Measurements from ENCODE around the gene PARD6G. TPM values are rescaled to one million over a fixed set of nuclear protein-coding genes. Genes with fewer than 3 reads are reported as not detected.

PARD6G gene
- total RNA-seq, 1 experiment from 2014 or later: 13.0 TPM

- peak; percentile 97 for TF ChIP-seq CTCF (IDR thresholded peaks at IDR 0.05)
- no peak for TF ChIP-seq ESRRA (CRISPR knock-in tag; IDR thresholded peaks at IDR 0.05; ENCODE audit: borderline replicate concordance)
- Mint-ChIP-seq H3K4me3 (peak overlapping the region; percentile 26; the same call in 1 of the 2 replicates), H3K27ac (no peak overlapping the region), H3K36me3 (no peaks in the 10 kb centered on the region; the same call in 1 of the 2 replicates), H3K4me1 (no peaks in the 10 kb centered on the region; the same call in 1 of the 2 replicates), H3K27me3 (ENCODE audit: low read depth) (peaks cover 4% of the 10 kb centered on the region; the same call in 1 of the 2 replicates), H3K9me3 (peaks cover 3% of the 10 kb centered on the region)
- ChIA-PET CTCF (interaction anchor here (0.8 to 2.9 kb wide), 6 partner anchors 10 to 87 kb away, joined by 3 to 24 read pairs (median 6); no protein-coding TSS in a partner anchor), POLR2A (no interaction called here)
- ATAC-seq (peak; percentile 78), DNase-seq (ENCODE audit: low spot score) (peak; percentile 85)
Measured at GRCh38 chr18:80171054-80171872, 76.1 kb downstream of the PARD6G start.

GRCh38 chr18:80170395-80171053 lies 76.8 kb downstream of the PARD6G start:
- Mint-ChIP-seq H3K4me3 (no peak overlapping the region), H3K9me3 (peaks cover 10% of the 10 kb centered on the region), H3K27me3 (ENCODE audit: low read depth) (peaks cover 3% of the 10 kb centered on the region; the same call in 1 of the 2 replicates), H3K27ac (no peak overlapping the region), H3K36me3 (peaks cover 5% of the 10 kb centered on the region), H3K4me1 (no peaks in the 10 kb centered on the region; the same call in 1 of the 2 replicates)
- TF ChIP-seq ELF4 (CRISPR knock-in tag; IDR thresholded peaks at IDR 0.05; ENCODE audit: low read depth) (no peak), MXD4 (CRISPR knock-in tag; IDR thresholded peaks at IDR 0.05; ENCODE audit: borderline replicate concordance) (no peak), CREM (CRISPR knock-in tag; IDR thresholded peaks at IDR 0.05) (no peak), HMGA2 (CRISPR knock-in tag; IDR thresholded peaks at IDR 0.05) (no peak)
- TF ChIP-seq, protein P1, sequence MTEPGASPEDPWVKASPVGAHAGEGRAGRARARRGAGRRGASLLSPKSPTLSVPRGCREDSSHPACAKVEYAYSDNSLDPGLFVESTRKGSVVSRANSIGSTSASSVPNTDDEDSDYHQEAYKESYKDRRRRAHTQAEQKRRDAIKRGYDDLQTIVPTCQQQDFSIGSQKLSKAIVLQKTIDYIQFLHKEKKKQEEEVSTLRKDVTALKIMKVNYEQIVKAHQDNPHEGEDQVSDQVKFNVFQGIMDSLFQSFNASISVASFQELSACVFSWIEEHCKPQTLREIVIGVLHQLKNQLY (CRISPR knock-in tag; IDR thresholded peaks at IDR 0.05): no peak
- TF ChIP-seq, protein P2, sequence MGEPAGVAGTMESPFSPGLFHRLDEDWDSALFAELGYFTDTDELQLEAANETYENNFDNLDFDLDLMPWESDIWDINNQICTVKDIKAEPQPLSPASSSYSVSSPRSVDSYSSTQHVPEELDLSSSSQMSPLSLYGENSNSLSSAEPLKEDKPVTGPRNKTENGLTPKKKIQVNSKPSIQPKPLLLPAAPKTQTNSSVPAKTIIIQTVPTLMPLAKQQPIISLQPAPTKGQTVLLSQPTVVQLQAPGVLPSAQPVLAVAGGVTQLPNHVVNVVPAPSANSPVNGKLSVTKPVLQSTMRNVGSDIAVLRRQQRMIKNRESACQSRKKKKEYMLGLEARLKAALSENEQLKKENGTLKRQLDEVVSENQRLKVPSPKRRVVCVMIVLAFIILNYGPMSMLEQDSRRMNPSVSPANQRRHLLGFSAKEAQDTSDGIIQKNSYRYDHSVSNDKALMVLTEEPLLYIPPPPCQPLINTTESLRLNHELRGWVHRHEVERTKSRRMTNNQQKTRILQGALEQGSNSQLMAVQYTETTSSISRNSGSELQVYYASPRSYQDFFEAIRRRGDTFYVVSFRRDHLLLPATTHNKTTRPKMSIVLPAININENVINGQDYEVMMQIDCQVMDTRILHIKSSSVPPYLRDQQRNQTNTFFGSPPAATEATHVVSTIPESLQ (CRISPR knock-in tag; IDR thresholded peaks at IDR 0.05): no peak
- TF ChIP-seq, protein P3, sequence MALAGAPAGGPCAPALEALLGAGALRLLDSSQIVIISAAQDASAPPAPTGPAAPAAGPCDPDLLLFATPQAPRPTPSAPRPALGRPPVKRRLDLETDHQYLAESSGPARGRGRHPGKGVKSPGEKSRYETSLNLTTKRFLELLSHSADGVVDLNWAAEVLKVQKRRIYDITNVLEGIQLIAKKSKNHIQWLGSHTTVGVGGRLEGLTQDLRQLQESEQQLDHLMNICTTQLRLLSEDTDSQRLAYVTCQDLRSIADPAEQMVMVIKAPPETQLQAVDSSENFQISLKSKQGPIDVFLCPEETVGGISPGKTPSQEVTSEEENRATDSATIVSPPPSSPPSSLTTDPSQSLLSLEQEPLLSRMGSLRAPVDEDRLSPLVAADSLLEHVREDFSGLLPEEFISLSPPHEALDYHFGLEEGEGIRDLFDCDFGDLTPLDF (CRISPR knock-in tag; IDR thresholded peaks at IDR 0.05): no peak
- CTCF ChIA-PET: interaction anchor here (0.8 to 2.9 kb wide), 6 partner anchors 11 to 88 kb away, joined by 3 to 24 read pairs (median 6); no protein-coding TSS in a partner anchor
- POLR2A ChIA-PET: no interaction called here
- peak; percentile 46 for ATAC-seq
- DNase-seq (ENCODE audit: low spot score): no peak

DNA sequence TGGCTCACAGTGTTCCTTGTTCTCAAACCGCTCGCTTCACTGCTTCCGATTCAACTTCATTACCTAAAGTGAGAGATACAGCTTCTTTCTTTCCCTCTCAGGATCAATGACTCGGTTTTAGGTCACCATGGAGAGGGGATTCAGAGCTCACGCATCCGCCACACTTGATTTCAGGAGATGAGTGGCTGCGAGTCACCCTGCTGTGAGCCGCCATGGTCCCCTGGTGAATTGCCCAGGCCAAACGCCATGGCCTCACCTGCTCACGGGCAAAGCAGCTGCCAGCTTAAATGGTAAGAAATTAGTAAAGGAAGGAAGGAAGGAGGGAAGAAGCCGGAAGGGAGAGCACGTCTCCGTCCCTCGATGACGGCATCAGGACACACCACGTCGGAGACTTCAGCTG lies 77.7 kb downstream of the PARD6G start:
- peaks cover 19% of the 10 kb centered on the region for H3K9me3 Mint-ChIP-seq
- POLR2A ChIA-PET: no interaction called here
- peaks cover 2% of the 10 kb centered on the region for H3K27me3 Mint-ChIP-seq (ENCODE audit: low read depth)
- no peaks in the 10 kb centered on the region; the same call in 1 of the 2 replicates for H3K4me1 Mint-ChIP-seq
- H3K36me3 Mint-ChIP-seq: peaks cover 14% of the 10 kb centered on the region
- DNase-seq (ENCODE audit: low spot score): no peak
- no peak overlapping the region for H3K27ac Mint-ChIP-seq
- ATAC-seq: no peak
- CTCF ChIA-PET: interaction anchor here (1.8 to 2.9 kb wide), 2 partner anchors 10 to 11 kb away, joined by 9 to 24 read pairs; no protein-coding TSS in a partner anchor
- H3K4me3 Mint-ChIP-seq: no peak overlapping the region
- TF ChIP-seq JAZF1 (CRISPR knock-in tag; IDR thresholded peaks at IDR 0.05): no peak
- TF ChIP-seq, protein P4, sequence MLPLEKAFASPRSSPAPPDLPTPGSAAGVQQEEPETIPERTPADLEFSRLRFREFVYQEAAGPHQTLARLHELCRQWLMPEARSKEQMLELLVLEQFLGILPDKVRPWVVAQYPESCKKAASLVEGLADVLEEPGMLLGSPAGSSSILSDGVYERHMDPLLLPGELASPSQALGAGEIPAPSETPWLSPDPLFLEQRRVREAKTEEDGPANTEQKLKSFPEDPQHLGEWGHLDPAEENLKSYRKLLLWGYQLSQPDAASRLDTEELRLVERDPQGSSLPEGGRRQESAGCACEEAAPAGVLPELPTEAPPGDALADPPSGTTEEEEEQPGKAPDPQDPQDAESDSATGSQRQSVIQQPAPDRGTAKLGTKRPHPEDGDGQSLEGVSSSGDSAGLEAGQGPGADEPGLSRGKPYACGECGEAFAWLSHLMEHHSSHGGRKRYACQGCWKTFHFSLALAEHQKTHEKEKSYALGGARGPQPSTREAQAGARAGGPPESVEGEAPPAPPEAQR (CRISPR knock-in tag; IDR thresholded peaks at IDR 0.05): no peak
- TF ChIP-seq EMX1 (CRISPR knock-in tag; IDR thresholded peaks at IDR 0.05): no peak
- TF ChIP-seq, protein P2 (CRISPR knock-in tag; IDR thresholded peaks at IDR 0.05): no peak
- no peak for TF ChIP-seq ZNF416 (CRISPR knock-in tag; IDR thresholded peaks at IDR 0.05)
- TF ChIP-seq NR1H2 (CRISPR knock-in tag; IDR thresholded peaks at IDR 0.05): no peak
- TF ChIP-seq KAT7 (CRISPR knock-in tag; IDR thresholded peaks at IDR 0.05; ENCODE audit: borderline replicate concordance): no peak
- TF ChIP-seq CDX4 (CRISPR knock-in tag; IDR thresholded peaks at IDR 0.05; ENCODE audit: borderline replicate concordance): no peak
- TF ChIP-seq TCF7 (CRISPR knock-in tag; IDR thresholded peaks at IDR 0.05; ENCODE audit: low read depth): no peak
- no peak for TF ChIP-seq SMAD3 (CRISPR knock-in tag; IDR thresholded peaks at IDR 0.05; ENCODE audit: borderline replicate concordance)
- TF ChIP-seq TEAD1 (CRISPR knock-in tag; IDR thresholded peaks at IDR 0.05): no peak
- no peak for TF ChIP-seq SOX15 (CRISPR knock-in tag; IDR thresholded peaks at IDR 0.05)
